Femur (tissue), 1 donor: ENCODE results near the gene STAM.
"Not testable (repeated sequence)": the region's sequence is repeated elsewhere in the genome, so short reads cannot be mapped to it uniquely, and the experiment has no call there.

Experiments used
- DNase-seq: peaks from one replicate; pipeline ENCODE4 v3.0.0-alpha.2; 2017

The STAM gene

DNA sequence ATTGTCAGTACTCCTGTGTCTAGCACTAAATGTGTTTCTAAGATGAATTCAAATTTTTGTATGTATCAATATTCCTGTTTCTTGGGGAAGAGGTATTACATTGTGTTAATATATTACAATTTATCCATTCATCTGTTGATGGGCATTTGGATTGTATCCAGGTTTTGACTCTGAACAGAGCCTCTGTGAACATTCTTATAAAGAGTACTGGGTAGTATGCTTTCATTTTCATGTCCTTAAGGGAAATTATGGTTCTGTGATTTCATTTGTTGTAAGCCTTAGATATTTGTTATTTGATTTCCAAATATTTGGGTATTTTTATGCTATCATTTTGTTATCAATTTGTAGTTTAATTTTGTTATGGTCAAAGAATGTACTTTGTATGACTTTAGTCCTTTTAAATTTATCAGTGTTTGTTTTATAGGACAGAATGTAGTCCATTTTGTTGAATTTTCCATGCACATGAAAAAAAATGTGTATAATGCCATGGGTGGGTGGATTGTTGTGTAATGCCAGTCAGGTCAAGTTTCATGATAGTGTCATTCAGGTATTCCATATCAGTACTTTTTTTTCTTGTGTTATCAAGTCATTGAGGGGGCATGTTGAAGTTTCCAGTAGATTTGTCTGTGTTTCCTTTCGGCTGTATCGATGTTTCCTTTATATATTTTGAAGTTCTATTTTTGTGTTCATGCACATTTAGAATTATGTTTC, 38.4 kb downstream of the STAM start:
- no peak for DNase-seq

DNA sequence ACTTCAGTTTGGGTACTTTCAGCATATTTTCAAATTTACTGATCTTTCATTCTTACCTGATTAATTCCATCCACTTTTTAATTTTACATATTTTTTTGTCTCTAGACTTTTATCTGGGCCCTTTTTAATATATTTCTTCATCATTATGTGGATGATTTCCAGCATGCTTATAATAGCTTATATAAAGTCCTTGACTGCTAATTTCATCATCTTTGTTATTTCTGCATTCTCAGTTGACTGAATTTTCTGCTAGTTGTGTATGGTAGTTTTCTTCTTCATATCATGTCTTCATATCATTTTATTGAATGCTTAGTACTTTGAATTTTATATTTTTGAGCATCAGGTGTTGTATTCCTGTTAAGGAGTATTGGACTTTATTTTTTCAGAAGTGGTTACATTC, 39.6 kb downstream of the STAM start:
- DNase-seq = no peak

DNA sequence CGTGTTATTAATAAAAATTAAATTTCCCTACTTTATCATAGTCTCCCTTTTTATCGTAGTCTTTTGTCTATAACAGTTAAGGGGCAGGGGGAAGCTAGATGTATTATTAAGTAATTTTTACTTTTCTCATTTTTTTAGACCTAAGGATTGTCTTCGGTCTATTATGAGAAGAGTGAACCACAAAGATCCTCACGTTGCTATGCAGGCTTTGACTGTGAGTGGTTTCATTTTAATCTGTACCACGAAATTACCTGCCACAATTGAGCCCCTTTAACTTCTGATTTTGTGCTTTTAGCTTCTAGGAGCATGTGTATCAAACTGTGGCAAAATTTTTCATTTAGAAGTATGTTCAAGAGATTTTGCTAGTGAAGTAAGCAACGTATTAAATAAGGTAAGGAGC, 40.6 kb downstream of the STAM start:
- no peak for DNase-seq

DNA sequence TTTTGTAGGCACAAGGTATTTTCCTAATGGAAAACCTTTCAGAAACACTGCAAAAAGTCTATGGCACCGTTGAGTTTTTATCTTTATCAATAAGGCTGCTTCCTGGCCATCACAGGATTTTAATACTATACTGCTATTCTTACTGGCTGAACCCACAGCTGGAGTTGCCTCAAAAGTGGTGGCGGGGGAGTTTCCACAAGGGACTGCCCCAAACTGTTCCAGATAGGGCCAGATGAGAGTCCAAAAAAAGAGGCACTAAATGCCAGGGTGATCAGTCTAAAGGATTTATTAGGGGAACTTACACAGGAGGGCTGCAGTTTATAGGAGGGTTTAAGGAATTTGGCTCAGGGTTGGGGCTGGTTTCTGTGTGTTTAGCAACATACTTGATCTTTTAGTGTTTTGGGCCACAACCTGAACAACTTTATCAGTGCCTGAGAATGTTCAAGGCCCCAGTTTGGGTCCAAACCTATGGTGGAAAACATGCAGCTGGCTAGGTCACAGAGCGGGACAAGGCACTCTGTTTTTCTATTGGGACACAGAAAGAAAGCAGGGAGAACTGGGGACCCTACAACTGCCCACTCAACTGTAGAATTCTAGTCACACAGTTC, 41.4 kb downstream of the STAM start:
- DNase-seq = no peak

DNA sequence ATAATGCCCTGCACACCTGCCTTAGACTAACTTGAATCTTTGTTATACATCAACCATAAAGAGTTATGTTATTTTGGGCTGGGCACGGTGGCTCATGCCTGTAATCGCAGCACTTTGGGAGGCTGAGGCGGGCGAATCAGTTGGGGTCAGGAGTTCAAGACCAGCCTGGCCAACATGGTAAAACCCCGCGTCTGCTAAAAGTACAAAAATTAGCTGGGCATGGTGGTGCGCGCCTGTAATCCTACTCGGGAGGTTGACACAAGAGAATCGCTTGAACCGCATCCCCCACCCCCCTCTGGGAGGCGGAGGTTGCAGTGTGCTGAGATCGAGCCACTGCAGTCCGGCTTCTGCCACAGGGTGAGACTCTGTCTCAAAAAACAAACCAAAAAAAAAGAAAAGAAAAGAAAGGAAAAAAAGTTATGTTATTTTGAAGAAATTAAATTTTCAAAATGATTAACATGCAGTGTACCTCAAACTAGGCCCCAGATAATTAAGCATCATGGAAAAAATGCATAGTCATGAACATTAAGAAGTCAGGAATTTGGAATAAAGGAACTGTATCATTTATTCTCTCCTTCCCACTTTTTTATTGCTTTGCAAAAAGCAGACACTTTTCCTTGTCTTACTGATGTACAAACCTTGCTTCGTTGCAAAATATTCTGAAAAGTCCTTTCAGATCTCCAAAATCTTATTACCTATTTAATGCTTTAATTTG, 43.3 kb downstream of the STAM start:
- DNase-seq = no peak

DNA sequence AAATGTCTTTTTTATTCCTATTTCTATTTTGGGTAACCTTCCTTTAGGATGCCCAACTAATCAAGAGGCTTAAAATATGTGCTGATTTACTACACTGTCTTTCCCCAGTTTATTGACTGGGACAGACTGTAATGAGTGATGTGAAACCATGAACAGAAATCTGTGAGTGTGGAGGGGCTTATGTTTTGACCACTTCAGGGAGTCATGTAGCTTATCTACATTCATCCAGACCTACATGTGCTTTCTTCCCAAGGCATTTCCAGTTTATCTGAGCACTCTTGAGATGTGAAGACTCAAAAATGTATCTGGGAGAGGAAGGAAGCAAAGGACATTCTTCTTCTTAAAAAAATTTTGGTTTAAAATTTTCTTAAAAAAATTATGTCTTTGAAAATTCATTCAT, 45.2 kb downstream of the STAM start:
- no peak for DNase-seq

DNA sequence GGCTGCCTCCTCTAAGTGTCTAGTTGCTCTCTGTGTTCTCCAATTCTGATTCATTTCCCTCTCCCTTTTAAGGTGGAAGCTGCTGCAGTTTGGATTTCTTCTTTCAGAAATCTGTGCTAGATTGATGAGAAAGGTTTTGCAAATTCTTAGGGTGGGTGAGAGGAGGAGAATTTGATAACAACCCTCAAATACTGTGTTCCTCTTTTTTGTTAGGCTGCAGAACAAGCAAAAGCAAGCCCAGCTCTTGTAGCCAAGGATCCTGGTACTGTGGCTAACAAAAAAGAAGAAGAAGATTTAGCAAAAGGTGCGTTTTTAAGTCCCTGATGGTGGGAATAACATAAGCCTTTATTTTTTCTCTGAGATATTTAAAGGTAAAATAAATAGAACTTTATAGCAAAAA, 49.1 kb downstream of the STAM start:
- no peak for DNase-seq

DNA sequence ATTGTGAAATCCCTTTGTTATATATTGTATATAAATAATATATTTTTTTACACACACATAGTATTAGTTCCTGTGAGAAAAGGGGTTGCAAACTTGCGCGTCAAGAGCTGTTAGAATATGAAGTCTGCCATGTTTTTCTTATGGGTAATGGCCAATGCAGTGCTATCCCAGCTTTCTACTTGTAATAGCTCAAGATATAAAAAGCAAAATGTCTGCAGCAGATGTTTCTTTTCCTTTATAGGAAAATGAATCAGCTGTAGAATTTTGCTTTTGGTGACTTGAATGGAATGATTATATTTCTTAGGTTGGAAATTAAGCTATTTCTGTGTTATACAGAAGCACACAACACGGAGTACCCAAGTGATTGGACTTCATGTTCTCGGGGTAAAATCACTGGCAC, 54.7 kb downstream of the STAM start:
- no peak for DNase-seq

DNA sequence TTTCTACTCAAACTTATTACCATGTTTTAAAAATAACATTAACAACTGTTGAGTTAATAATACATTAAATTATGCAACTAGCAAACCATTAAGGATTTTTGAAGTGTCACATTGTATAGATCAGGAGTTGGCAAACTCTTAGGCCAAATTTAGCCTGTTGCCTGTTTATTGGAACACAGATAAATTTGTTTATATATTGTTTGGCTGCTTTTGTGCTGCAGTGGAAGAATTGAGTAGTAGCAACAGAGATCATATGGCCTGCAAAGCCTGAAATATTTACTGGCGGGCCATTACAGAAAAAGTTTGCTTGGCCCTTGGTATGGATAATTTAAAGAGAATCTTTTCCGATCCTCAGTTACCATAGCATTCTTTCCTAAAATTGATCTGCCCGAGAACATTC, 57.4 kb downstream of the STAM start:
- no peak for DNase-seq

DNA sequence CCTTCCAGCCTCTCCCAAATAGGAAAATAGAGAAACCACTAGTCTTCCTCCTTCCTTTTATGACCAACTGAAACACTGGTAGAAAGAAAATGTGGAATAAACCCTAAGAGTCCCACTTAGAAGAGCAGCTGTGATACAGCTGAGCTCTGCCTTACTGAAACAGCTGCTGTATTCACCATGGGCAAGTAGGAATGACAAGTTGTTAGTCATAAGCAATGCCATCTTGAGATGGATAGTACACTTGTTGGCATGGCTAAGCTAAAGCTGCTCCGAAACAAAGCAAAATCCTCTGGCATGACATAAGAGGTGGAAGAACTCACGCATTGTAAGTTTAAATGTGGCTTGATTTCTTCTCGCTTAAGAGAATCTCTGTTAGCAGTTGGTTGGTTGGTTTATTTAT, 59.8 kb downstream of the STAM start:
- DNase-seq = no peak

DNA sequence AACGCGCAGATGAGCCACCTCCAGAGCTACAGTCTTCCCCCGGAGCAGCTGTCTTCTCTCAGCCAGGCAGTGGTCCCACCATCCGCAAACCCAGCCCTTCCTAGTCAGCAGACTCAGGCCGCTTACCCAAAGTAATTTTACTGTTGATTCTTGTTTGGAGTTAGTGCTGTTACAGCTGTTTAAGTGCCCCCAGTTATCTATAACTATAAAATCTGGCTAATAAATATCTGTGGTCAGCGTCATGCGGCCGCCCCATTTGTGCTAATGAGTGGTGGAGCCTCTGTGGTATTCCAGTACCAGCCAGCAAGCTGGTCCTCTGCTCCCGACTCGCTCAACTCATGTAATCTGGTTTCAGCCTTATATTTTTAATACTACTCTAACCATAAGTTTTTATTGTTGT, 64.9 kb downstream of the STAM start:
- DNase-seq = no peak

DNA sequence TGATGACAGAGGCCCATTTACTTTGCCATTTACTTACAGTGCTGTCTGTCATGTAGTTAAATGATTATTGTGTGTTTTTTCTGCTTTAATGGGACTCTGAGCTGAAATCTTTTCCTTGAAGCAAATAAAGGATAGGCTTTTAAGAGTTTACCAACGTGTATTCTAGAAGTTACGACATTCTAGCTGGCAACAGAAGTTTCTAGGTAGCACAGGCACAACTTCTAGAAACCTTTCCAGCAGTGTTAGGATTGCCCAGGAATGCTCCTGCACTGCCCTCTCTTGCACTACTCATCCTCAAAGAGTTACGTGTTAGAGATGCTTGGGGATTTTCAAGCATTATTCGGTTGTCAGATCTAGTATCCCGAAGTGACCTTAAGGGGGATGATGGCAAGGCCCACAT, 65.5 kb downstream of the STAM start:
- no peak for DNase-seq

DNA sequence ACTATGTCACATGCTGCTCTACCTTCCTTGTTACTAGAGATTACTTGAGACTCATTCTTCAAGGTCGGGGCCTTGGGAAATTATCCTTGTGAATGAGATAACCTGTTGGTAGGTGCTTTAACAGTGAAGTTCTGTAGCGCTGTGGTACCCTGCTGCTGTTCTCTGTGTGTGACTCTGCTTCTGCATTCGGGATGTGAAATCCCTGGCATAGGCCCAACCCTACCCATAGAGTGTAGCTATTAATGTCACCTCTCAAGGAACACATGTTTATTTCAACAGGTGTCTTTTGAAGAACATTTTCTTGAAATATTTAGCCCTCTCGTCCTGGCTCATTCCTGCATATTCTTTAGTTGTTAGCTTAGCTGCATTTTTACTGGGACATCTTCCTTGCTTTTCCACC, 66.2 kb downstream of the STAM start:
- DNase-seq = no peak

DNA sequence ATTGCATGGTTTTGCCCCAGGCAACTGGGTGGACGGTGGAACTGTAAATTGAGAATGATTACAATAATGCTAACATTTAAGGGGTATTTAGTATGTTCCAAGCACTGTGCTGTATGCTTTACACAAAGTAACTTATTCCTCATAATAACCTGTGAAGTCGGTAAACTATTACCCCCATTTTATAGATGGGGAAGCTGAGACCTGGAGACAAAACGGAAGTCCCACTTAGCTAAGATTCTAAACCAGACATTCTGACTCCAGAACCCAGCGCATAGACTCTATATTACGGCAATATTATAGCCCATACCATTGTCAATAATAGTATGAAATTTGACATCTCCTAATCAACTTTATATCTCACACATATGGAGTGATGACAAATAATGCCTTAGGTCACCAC, 68.1 kb downstream of the STAM start:
- no peak for DNase-seq

DNA sequence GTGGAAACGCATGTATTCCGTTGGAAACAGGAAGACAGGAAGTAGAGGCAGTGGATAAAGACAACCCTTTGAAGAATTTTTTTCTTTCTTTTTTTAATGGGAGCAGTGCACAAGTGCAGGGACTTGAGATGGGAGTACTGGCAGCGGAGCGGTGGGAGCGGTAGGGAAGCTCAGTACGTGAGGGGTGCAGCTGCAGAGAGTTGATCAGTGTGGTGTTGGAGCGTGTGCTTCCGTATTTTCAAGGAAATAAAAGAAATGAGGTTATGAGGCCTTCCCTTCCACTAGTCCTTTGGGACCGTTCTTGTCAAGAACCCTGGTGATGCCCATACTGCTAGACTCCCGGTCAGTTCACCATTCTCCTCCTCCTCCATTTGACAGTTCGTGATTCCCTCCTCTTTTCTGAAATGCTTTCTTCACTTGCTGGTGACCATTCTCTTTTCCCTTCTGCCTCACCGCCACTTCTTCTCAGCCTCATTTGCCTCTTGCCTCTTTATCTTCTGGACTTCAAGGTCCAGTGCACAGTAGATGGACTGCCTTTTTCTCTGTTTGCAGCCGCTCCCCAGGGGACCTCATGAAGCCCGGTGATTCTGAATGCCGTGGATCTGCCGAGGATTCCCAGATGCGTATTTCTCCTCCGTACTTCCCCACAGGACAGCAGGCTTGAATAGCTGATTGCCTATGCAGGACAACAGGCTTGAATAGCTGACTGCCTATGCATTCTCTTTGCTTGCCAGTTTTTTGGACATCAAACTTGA, 68.9 kb downstream of the STAM start:
- DNase-seq = no peak

DNA sequence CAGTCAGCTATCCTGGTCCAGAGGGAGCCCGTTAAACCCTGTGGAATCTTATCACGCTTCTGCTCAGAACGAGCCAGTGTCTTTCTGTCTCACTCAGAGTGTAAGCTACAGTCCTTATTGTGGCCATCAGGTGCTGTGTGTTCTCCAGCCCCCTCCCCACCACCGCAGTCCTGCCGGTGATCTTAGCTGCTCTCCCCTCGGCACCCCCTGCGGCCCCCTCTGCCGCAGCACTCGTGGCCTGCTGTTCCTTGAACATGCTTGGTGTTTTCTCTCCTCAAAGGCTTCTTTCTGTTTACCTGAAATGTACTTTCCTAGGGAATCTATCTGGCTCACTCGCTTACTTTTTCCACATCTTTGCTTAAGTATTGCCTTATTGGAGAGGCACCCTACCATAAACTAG, 69.8 kb downstream of the STAM start:
- DNase-seq = no peak

DNA sequence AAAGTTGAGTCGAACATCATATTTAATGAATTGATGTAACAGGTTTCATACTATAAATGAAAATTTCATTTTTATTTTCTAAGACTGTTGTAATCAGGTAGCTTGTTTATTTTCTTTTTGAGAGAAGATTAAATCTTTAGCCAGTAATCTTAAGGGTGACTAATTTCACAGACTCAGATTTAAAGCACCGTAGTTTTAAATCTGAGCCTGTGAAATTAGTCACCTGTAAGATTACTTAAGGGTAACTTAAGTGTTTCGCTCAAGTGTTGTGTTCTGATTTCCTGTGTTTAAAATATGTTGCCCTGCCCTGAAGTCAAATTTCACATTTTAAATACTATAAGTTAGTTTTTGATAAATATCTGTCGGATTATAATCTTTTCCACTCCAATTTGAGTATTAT, 72.2 kb downstream of the STAM start:
- no peak for DNase-seq

DNA sequence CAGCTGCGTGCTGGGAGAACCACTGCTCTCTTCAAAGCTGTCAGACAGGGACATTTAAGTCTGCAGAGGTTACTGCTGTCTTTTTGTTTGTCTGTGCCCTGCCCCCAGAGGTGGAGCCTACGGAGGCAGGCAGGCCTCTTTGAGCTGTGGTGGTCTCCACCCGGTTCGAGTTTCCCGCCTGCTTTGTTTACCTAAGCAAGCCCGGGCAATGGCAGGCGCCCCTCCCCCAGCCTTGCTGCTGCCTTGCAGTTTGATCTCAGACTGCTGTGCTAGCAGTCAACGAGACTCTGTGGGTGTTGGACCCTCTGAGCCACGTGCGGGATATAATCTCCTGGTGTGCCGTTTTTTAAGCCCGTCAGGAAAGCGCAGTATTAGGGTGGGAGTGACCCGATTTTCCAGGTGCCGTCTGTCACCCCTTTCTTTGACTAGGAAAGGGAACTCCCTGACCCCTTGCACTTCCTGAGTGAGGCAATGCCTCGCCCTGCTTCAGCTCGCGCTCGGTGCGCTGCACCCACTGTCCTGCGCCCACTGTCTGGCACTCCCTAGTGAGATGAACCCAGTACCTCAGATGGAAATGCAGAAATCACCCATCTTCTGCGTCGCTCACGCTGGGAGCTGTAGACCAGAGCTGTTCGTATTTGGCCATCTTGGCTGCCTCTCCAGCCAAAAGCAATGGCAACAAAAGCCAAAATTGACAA, 78.5 kb downstream of the STAM start:
- DNase-seq = not testable (repeated sequence)

DNA sequence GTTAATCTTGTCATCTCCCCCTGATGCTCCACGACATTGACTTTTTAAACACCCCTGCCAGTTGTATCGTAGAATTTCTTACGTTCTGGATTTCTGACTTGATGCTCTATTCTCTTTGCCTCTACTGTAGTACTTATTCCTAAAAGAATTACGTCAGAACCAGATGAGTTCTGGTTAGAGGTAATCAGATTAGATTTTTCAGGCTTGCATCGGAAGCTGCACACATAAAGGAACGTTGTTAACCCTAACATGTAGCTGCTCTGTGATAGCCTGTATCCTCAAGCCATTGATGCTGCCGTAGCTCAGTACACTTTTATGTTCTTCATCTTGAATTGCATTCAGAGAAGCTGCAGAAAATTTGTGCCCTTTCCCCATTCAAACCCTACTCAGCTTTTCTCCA, 81.8 kb downstream of the STAM start:
- no peak for DNase-seq

DNA sequence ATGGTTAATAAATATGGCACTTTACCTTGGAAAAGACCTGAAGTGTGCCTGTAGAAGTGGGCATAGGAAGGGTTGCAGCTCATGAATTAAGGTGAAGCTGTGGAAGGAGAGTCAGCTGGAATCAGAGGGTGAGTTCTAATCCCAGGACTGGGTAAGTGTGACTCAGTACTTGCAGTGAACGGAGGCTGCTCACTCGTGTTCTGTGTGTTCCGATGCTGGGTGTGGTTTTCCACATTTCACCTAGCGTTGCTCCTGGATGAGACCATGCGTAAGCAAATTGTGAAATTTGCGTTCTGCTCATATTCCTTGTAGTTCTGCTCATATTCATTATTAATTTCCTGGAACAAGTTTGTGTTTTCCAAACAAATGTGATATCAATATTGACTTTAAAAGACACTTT, 85.7 kb downstream of the STAM start:
- no peak for DNase-seq

DNA sequence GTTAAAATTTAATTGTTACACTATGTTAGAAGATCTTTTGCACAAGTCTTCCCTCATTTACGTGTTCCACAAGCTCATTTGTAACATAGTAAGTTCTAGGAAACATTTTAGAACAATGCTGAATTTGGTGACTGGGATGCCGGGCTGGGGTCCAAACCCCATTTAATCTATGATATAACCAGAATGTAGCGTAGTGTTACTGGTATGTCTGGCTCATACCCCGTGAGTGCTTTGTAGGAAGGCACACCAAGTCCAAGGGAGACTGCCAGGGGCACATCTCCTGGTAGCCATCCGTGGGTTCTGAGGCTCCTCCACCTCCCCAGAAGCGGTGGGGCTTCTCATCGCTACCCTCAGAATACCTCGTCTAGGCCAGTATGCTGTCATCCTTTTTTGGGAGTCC, 86.7 kb downstream of the STAM start:
- DNase-seq = no peak

DNA sequence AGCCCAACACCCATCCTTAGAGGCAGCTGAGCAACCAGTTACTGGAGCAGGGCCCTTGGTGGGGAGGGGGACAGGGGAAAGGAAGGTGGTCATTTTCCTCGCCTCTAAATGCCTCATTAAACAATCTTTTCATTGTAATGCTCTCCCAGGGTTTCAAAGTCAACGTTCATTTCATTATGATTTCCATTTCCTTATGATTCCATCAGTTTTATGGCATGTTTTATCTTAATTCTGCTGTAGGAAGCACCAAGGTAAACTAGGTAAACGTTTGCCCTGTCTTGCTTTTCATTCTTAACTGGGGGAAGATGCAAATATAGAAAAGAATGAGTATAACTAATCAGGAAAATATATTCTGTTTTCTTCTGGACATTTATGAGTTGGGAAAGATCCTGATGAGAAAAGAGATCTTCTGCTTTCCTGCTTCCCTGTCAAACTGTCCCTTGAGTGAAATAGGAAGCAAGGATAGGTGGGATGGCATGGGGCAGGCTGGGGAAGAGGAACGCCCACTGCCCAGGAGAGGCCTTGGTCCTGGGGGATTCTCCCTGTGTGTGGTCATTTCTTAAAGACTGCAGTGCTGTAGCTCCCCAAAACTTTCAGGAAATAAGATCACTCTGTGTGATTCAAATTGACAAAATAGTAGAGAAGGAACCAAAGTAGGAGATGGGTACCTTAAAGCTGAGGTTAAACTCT, 87.5 kb downstream of the STAM start:
- DNase-seq = no peak

DNA sequence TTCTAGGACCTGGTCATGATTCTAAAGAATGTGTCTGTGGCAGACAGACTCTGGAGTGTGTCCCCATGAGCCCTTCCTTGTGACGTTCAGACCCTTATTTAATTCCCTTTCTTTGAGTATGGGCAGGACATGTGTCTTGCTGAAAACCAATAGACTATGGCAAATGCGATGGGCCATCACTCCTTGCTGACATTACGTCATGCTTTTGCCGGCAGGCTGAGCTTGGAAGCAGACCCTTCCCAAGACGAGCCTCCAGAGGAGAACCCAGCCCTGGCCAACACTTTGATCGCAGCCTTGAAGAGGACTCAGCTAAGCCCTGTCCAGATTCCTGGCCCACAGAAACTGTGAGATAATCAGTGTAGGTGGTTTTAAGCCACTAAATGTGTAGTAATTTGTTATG, 89.7 kb downstream of the STAM start:
- DNase-seq = no peak
